Effector memory CD4-positive, alpha-beta T cell (primary cell): ENCODE data around the gene INMT.
A peak's percentile ranks its signal among the peaks of the same experiment; 100 is the strongest.

Experiments
- DNase-seq, 3 donors: peaks; one replicate each; pipeline ENCODE4 v3.0.0-alpha.2; 2020
- H3K27ac ChIP-seq: 2 replicates; pipeline ENCODE4 v1.7.0; 2013; ENCODE audit warnings: mild to moderate bottlenecking, low read length, moderate library complexity; ENCODE audit not compliant: insufficient read depth, poor library complexity, severe bottlenecking
- H3K27me3 ChIP-seq: replicated peaks from 2 replicates; pipeline ENCODE4 v1.7.0; 2013; ENCODE audit warnings: mild to moderate bottlenecking, low read length; ENCODE audit not compliant: insufficient read depth, control insufficient read depth, poor library complexity, severe bottlenecking
- H3K36me3 ChIP-seq: 2 replicates; pipeline ENCODE4 v1.7.0; 2013; ENCODE audit warnings: mild to moderate bottlenecking, low read length, moderate library complexity; ENCODE audit not compliant: control insufficient read depth, insufficient read depth
- H3K4me1 ChIP-seq: 2 replicates; pipeline ENCODE4 v1.7.0; 2013; ENCODE audit warnings: low read length, mild to moderate bottlenecking; ENCODE audit not compliant: control insufficient read depth, insufficient read depth, poor library complexity, severe bottlenecking
- H3K4me3 ChIP-seq: 2 replicates; pipeline ENCODE4 v1.7.0; 2013; ENCODE audit warnings: low read length, low read depth, mild to moderate bottlenecking; ENCODE audit not compliant: insufficient read depth, poor library complexity, severe bottlenecking
- H3K9me3 ChIP-seq: 2 replicates; pipeline ENCODE4 v1.7.0; 2013; ENCODE audit warnings: mild to moderate bottlenecking, low read length, moderate library complexity; ENCODE audit not compliant: control insufficient read depth

INMT gene

DNA sequence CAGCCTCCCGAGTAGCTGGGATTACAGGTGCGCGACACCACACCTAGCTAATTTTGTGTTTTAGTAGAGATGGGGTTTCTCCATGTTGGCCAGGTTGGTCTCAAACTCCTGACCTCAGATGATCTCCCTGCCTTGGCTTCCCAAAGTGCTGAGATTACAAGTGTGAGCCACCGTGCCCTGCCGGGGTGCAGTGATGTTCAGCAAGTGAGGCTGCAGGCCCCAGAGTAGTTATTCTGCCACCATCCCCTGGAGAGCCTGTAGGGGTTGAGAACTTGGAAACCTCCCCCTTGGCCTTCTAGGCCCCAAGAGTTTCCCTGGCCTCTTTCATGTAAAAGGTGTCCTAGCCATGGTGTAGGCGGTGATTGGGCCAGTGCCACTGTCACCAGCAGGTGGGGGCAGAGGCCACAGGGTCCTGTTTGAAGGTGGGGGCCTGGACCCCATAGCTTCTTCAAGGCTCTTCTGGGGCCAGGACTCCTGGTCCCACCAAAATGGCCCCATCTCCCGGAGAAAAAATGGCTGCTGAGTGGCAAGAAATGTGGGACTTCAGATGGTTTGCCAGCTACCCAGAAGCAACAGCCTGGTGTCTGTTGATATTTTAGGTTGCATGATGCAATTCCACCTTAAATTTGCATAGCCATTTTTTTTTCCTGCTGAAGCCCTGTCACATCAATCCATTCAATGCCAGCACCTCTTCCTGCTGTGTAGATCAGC is 25.5 kb upstream of the INMT start:
- Histone ChIP-seq H3K27me3 (no peaks in the 10 kb centered on the region), H3K36me3 (no peaks in the 10 kb centered on the region), H3K27ac (peak overlapping the region; percentile 63), H3K4me1 (peaks cover 28% of the 10 kb centered on the region), H3K4me3 (peak overlapping the region; percentile 54), H3K9me3 (no peaks in the 10 kb centered on the region)
- DNase-seq, result peak in 1 of 3 donors; percentile 6

DNA sequence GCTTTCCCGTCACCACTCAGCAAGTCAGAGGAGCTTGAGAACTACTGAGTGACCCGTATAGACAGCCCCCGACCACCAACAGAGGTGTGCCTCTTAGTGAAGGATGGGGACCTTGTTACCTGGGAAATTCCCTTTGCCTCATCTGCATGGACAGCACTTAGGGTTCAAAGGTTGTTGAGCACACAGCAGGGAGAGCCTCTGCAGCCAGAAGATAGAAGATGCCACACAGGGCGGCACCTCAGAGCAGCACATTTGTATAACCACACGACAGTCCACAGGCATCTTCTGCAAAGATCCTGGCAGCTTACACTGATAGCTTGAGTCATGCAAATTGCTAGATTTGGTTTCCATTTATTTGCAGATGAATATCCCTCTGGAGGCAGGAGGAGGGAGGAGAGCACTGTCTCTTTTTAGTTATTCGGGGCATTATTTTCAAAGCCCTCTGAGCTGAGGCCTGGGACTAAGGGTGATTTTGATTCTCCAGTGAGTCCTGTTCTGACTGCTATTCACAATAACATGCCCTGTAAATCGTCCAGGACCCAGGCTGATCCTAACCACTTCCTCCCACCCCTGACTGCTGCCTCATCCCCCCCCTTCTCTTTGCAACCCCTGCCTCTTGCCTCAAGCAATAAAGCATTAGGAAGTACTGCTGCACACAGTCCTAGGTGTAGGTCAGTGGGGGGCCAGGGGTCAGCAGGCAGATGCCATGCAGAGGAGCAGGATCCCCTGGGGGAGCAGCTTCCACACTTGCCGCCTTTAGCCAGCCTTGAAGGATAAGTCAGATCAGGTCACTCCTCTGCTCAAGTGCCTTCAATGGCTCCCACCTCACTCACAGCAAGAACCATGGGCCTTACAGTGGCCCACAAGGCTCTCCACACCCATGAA is 24.6 kb upstream of the INMT start:
- peak; percentile 17 to 45 (median 41) for DNase-seq
- Histone ChIP-seq H3K36me3 (no peaks in the 10 kb centered on the region), H3K27me3 (no peaks in the 10 kb centered on the region), H3K9me3 (no peaks in the 10 kb centered on the region), H3K4me3 (peak overlapping the region; percentile 54), H3K4me1 (peaks cover 28% of the 10 kb centered on the region), H3K27ac (peak overlapping the region; percentile 63)

- Histone ChIP-seq H3K27ac (no peak overlapping the region), H3K4me1 (peaks cover 28% of the 10 kb centered on the region)
Observed at GRCh38 chr7:30728591-30729100, 23.3 kb upstream of the INMT start.

DNA sequence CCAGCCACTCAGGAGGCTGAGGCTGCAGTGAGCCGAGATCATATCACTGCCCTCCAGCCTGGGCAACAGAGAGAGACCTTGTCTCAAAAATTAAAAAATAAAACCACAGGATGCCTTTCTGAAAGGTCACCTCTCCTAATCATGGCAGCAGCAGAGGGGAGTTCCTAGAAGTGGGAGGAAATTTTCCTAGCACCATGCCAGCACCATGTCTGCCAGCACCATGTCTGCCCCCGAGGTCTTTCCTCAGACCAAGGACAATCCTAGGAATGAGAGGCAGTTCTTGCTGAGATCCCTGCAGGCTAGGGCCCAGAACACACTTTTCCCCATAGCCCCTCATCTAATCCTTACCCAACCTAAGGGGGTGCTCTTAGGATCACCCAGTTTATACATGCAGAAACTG is 22.3 kb upstream of the INMT start:
- Histone ChIP-seq H3K4me1 (peaks cover 28% of the 10 kb centered on the region), H3K27ac (no peak overlapping the region), H3K9me3 (no peaks in the 10 kb centered on the region), H3K4me3 (no peak overlapping the region), H3K36me3 (no peaks in the 10 kb centered on the region), H3K27me3 (no peaks in the 10 kb centered on the region)
- no peak for DNase-seq

More at GRCh38 chr7:30728591-30729100, 23.3 kb upstream of the INMT start:
- H3K4me3 ChIP-seq, result no peak overlapping the region
- no peak for DNase-seq
- no peaks in the 10 kb centered on the region for H3K36me3 ChIP-seq
- H3K27me3 ChIP-seq, result no peaks in the 10 kb centered on the region
- H3K9me3 ChIP-seq, result no peaks in the 10 kb centered on the region

DNA sequence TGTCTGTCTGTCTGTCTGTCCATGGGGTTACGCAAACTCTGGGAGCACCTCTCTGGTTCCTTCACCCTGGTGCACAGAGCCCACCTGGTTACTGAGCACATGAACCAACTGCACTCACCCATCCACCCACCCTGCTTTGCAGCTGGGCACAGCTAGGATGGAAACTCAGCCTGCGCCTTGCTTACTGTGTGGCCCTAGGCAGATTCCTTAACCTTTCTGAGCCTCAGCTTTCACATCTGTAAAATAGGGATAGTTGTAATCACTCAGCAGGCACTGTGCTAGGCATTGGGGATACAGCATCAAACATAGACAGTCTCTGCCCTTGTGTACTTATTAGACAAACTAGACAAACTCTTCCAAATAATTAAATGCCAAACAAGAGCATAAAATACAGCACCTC is 21.8 kb upstream of the INMT start:
- H3K4me3 ChIP-seq, result no peak overlapping the region
- H3K4me1 ChIP-seq, result peaks cover 28% of the 10 kb centered on the region
- no peaks in the 10 kb centered on the region for H3K9me3 ChIP-seq
- no peak for DNase-seq
- no peak overlapping the region for H3K27ac ChIP-seq
- no peaks in the 10 kb centered on the region for H3K36me3 ChIP-seq
- no peaks in the 10 kb centered on the region for H3K27me3 ChIP-seq

- H3K36me3 ChIP-seq, result no peaks in the 10 kb centered on the region
- DNase-seq, result no peak
- H3K27ac ChIP-seq, result no peak overlapping the region
- H3K4me3 ChIP-seq, result no peak overlapping the region
- no peaks in the 10 kb centered on the region for H3K27me3 ChIP-seq
- peaks cover 24% of the 10 kb centered on the region for H3K4me1 ChIP-seq
- H3K9me3 ChIP-seq, result no peaks in the 10 kb centered on the region
Observed at GRCh38 chr7:30730996-30731395, 20.9 kb upstream of the INMT start.

DNA sequence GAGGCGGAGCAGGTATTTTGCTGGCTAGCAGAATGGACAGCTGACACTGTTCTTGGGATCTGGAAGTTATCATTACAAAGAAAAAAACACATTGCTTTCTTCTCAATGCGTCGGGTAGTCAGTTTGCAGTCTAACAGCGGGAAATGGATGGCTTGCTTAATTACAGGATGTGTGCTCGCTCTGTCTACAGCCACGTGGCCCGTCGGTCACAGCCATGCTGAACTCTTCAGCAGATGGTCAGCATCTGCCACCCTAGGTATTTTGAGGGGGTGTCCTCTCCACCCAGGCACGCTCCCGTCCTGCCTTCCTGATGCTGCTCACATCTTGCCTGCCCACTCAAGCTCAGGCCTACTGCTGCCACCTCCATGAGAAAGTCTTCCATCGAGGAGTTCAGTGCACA is 20.4 kb upstream of the INMT start:
- H3K27me3 ChIP-seq, result no peaks in the 10 kb centered on the region
- no peaks in the 10 kb centered on the region for H3K36me3 ChIP-seq
- H3K4me3 ChIP-seq, result no peak overlapping the region
- no peak for DNase-seq
- peaks cover 19% of the 10 kb centered on the region for H3K4me1 ChIP-seq
- H3K9me3 ChIP-seq, result no peaks in the 10 kb centered on the region
- no peak overlapping the region for H3K27ac ChIP-seq

GRCh38 chr7:30732606-30733005 is 19.3 kb upstream of the INMT start:
- Histone ChIP-seq H3K4me1 (peaks cover 11% of the 10 kb centered on the region), H3K27me3 (no peaks in the 10 kb centered on the region)

GRCh38 chr7:30733216-30733615 is 18.7 kb upstream of the INMT start:
- Histone ChIP-seq H3K4me1 (peaks cover 10% of the 10 kb centered on the region), H3K4me3 (no peak overlapping the region), H3K36me3 (no peaks in the 10 kb centered on the region), H3K9me3 (no peaks in the 10 kb centered on the region), H3K27me3 (no peaks in the 10 kb centered on the region), H3K27ac (no peak overlapping the region)
- DNase-seq, result no peak

More at GRCh38 chr7:30732606-30733005, 19.3 kb upstream of the INMT start:
- Histone ChIP-seq H3K9me3 (no peaks in the 10 kb centered on the region), H3K36me3 (no peaks in the 10 kb centered on the region), H3K4me3 (no peak overlapping the region), H3K27ac (no peak overlapping the region)
- DNase-seq, result no peak

DNA sequence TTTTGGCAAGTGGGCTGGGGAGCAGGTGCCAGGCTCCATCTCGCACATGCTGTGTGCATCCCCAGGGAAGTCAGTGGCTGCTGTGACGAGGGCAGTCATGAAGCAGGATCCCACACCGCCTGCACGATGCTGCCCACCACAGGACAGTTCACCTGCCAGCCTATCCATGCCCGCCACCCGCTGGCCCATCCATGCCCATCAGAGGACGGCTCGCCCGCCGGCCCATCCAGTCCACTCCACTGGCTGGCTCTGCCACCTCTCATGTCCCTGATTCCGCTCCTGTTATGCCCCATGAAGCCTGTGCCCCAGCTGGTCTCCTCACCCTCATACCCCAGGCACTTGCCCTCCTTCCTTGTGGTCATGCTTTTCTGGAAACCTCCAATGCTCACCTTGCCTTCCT is 18.2 kb upstream of the INMT start:
- H3K27me3 ChIP-seq, result no peaks in the 10 kb centered on the region
- H3K27ac ChIP-seq, result no peak overlapping the region
- H3K9me3 ChIP-seq, result no peaks in the 10 kb centered on the region
- no peak for DNase-seq
- H3K4me3 ChIP-seq, result no peak overlapping the region
- H3K4me1 ChIP-seq, result peaks cover 10% of the 10 kb centered on the region
- no peaks in the 10 kb centered on the region for H3K36me3 ChIP-seq
